OCI-LY7 (cell line): ENCODE measurements around the gene NTF3.

Experiments
- EZH2phosphoT487 ChIP-seq: fragments of 200-600 bp; sonication (generic); IDR thresholded peaks from 2 replicates; pipeline ENCODE4 v1.6.1; 2018; ENCODE audit warnings: low read depth, borderline replicate concordance, mild to moderate bottlenecking, mixed run types, antibody characterized with exemption, low read length, moderate library complexity, mixed read lengths
- TF ChIP-seq, protein P1 (sequence below): fragments of 200-600 bp; sonication (generic); conservative IDR thresholded peaks from 2 replicates; pipeline ENCODE4 v1.5.1; 2014; ENCODE audit warnings: mild to moderate bottlenecking, antibody characterized with exemption, low read length, moderate library complexity, mixed read lengths

DNA sequence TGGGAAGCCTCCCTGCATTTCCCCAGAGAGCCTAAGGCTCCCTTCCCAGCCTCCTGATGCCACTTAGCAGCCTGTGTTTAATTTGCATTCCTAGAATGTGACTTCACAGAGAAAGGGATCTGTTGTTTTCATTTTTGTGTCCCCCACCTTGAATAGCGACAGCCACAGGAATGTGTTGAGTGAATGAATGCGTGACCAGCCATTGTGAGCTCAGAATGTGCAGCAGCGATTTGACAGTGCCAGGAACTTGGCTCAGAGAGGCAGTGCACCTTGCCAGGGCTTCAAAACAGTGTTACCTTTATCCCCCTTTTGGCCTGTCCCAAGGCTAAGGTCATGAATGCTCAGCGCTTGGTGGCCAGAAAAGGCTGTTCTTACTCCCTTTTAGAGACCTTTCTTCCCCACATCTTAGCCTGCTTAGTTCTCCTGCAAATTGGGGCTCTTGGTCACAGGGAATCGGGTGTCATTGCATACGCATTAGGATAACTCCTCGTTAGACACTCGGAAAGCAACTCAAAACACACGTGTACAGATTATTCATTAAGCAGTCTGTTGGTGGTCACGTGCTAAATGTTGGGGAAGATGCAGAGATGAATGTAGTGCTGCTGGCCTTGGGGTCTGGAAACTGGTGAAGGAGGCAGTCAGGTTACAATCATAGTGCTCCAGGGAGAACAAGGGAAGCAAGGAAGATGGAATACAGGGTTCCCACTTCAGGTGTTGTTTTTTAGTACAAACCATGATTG, 9.8 kb downstream of the NTF3 start:
- TF ChIP-seq, protein P1, sequence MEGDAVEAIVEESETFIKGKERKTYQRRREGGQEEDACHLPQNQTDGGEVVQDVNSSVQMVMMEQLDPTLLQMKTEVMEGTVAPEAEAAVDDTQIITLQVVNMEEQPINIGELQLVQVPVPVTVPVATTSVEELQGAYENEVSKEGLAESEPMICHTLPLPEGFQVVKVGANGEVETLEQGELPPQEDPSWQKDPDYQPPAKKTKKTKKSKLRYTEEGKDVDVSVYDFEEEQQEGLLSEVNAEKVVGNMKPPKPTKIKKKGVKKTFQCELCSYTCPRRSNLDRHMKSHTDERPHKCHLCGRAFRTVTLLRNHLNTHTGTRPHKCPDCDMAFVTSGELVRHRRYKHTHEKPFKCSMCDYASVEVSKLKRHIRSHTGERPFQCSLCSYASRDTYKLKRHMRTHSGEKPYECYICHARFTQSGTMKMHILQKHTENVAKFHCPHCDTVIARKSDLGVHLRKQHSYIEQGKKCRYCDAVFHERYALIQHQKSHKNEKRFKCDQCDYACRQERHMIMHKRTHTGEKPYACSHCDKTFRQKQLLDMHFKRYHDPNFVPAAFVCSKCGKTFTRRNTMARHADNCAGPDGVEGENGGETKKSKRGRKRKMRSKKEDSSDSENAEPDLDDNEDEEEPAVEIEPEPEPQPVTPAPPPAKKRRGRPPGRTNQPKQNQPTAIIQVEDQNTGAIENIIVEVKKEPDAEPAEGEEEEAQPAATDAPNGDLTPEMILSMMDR, result no peak
- no peak for TF ChIP-seq EZH2phosphoT487
